Measurements from ENCODE around the gene MROH7.

The MROH7 gene

GRCh38 chr1:54696262-54696661 lies 54.7 kb downstream of the MROH7 start:
- no peak for DNase-seq (ENCODE audit: low read depth, low spot score)

- no peak for DNase-seq (ENCODE audit: low read depth, low spot score)
These were observed 56.3 kb downstream of the MROH7 start for GRCh38 chr1:54697896-54698295.

GRCh38 chr1:54698346-54698745 lies 56.8 kb downstream of the MROH7 start:
- no peak for DNase-seq (ENCODE audit: low read depth, low spot score)

DNA sequence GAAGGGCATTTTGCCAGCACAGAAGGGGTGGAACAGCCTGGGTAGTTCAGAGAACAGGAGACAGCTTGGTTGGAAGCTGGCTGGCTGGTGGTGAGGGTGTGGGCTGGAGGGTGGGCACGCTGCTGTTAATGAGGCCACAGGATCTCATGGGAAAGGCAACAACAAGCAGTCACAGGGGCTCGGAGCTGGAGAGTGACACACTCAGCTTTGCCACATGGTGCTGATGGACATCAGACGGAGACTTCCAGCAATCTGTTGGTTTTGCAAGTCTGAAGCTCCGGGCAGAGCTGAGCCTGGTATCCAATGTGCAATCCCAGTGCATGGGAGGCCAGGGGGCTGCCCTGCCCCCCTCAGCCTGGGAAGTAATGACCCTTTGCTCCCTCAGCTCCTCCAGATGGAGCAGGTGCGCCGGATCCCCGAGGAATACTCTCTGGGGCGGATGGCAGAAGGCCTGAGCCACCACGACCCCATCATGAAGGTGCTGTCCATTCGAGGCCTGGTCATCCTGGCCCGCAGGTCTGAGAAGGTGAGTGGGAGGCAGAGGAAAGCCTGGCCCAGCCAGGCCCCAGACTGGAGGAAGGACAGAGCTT lies 58.4 kb downstream of the MROH7 start:
- no peak for DNase-seq (ENCODE audit: low read depth, low spot score)

GRCh38 chr1:54701066-54701465 lies 59.5 kb downstream of the MROH7 start:
- DNase-seq (ENCODE audit: low read depth, low spot score) = no peak

- no peak for DNase-seq (ENCODE audit: low read depth, low spot score)
These were observed 60.4 kb downstream of the MROH7 start for GRCh38 chr1:54701996-54702395.

- no peak for DNase-seq (ENCODE audit: low read depth, low spot score)
These were observed 61.9 kb downstream of the MROH7 start for GRCh38 chr1:54703471-54703870.

GRCh38 chr1:54705153-54705552 lies 63.6 kb downstream of the MROH7 start:
- no peak for DNase-seq (ENCODE audit: low read depth, low spot score)

GRCh38 chr1:54706419-54706818 lies 64.8 kb downstream of the MROH7 start:
- DNase-seq (ENCODE audit: low read depth, low spot score) = no peak

GRCh38 chr1:54708385-54708784 lies 66.8 kb downstream of the MROH7 start:
- no peak for DNase-seq (ENCODE audit: low read depth, low spot score)

- DNase-seq (ENCODE audit: low read depth, low spot score) = no peak
These were observed 68.1 kb downstream of the MROH7 start for GRCh38 chr1:54709547-54710292.

DNA sequence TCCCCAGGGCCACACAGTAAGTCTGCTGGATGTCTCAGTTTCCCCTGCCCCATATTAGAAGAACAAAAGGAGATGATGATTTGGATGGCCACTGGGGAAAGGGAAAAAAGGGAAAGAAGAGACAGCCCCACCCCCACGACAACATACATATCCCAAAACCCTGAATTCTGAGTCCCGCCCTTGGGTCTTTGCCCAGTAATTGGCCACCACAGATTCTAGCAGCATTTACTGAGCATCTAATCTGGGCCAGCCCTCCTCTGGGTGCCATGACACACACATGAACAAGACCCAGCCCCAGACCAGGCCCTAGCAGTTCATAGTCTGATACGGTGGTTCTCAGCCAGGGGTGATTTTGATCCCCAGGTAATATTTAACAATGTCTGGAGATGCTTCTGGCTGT lies 68.8 kb downstream of the MROH7 start:
- no peak for DNase-seq (ENCODE audit: low read depth, low spot score)

DNA sequence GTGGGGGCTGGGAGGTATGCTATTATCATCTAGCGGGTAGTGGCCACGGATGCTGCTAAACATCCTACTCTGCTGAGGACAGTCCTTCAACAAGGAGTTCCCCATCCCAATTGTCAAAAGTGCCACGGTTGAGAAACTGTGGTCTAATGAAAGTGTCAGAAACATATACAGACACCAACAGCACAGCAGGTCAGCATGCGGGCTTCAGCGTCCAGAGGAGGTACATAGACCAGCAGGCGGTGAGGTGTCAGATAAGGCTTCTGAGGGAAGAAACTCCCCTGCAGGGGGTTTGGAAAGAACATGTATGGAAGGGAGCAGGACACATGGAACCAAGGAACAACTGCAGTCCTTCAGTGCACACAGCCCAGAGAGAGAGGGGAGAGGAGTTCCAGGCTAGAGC lies 69.3 kb downstream of the MROH7 start:
- no peak for DNase-seq (ENCODE audit: low read depth, low spot score)

GRCh38 chr1:54711536-54711935 lies 70.0 kb downstream of the MROH7 start:
- DNase-seq (ENCODE audit: low read depth, low spot score) = no peak

- no peak for DNase-seq (ENCODE audit: low read depth, low spot score)
These were observed 73.4 kb downstream of the MROH7 start for GRCh38 chr1:54714881-54715492.

GRCh38 chr1:54715493-54716298 lies 74.1 kb downstream of the MROH7 start, which contains the start of gene TTC4:
TTC4 (plus strand) TSS chr1:54715861; CDS start chr1:54715909, 48 bp downstream.
- DNase-seq (ENCODE audit: low read depth, low spot score) = peak; percentile 57

- DNase-seq (ENCODE audit: low read depth, low spot score) = no peak
These were observed 74.9 kb downstream of the MROH7 start for GRCh38 chr1:54716299-54717047.

DNA sequence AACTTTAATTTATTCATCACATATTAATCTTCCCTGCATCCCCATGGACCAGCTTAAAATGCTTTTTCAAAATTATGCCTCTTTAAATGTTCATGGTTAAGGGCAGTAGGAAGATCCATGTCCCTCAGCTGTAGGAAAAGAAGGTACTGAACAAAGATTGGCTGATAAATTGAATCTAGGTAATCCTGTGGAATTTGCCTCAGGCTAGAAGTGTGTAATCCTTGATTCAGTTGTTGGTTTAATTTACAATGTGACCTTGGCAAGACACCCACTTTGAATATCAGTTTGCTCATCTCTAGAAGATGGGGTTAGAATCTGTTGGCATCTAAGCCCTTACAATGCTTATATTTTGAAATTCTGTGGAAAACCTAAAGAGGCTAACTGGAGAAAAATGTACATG lies 80.1 kb downstream of the MROH7 start:
- DNase-seq (ENCODE audit: low read depth, low spot score) = no peak

DNA sequence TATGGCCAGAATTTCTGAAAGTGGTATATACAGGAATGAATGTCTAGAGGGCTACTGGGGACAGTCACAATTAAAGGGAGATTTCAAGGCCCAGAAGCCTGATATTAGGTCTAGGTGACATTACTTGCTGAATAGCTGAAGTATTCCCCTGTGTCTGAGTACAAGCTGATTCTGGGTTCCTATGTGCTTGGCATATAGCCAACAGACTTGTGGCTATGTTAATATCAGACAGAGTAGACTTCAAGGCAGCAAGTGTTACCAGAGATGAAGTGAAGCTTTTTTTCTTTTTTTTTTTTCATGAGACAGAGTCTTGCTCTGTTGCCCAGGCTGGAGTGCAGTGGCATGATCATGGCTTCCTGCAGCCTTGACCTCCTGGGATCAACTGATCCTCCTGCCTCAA lies 82.4 kb downstream of the MROH7 start:
- DNase-seq (ENCODE audit: low read depth, low spot score) = no peak

GRCh38 chr1:54724771-54725170 lies 83.2 kb downstream of the MROH7 start:
- no peak for DNase-seq (ENCODE audit: low read depth, low spot score)

DNA sequence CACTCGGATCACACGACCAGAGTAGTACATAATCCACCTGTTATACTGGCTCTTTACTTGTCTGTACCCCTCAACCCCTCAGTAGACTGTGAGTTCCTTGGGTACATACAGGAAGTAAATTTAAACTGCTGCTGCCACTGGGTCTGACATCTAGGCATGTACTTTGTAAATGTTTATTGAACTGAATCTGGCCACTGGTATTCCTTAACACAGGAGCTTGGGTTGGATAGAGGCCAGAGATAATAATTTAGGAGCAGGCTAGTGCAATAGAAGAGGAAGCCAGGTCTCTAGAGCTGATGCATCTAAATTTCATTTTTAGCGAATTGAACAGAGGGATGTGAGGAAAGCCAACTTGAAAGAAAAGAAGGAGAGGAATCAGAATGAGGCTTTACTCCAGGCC lies 86.4 kb downstream of the MROH7 start:
- no peak for DNase-seq (ENCODE audit: low read depth, low spot score)
